Prostate gland (tissue), 2 donors: ENCODE results near the gene LRRC31.

ENCODE experiments used
- POLR2A ChIP-seq: fragments of 450-650 bp; IDR thresholded peaks from one replicate; pipeline ENCODE4 v1.6.1; 2016; ENCODE audit warnings: antibody characterized with exemption, mild to moderate bottlenecking
- POLR2AphosphoS5 ChIP-seq: sonication (generic); formaldehyde crosslinking; IDR thresholded peaks from one replicate; pipeline ENCODE4 v1.6.1; 2017; ENCODE audit warnings: antibody characterized with exemption
- TF ChIP-seq, protein P1 (sequence below), 4 experiments: fragments of 200-600 bp in 2 of 4; fragments of 450-650 bp in 2 of 4; sonication (generic) in 2 of 4; IDR thresholded peaks; 1 replicate in 3 of 4; 2 replicates in 1 of 4; pipeline ENCODE4 v1.5.1; 2016 to 2019; ENCODE audit warnings: antibody characterized with exemption in 4 of 4, mild to moderate bottlenecking in 2 of 4, moderate library complexity in 2 of 4

DNA sequence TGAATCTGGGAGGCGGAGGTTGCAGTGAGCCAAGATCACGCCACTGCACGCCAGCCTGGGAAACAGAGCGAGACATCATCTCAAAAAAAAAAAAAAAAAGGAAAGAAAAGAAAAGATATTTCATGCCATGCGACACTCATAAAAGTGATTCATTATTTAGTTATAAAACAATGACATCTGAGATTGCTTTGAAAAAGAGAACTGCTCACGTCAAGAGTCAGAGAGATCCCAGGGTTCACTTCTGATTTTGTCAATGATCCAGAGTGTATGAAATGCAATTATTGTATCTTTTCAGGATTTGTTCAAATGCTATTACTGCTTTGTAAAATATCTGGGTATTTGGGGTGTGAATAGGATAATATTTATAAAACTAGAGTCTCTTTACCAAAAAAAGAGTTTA is 35.7 kb upstream of the LRRC31 start:
- TF ChIP-seq POLR2A (no peak), POLR2AphosphoS5 (no peak)
- TF ChIP-seq, protein P1, sequence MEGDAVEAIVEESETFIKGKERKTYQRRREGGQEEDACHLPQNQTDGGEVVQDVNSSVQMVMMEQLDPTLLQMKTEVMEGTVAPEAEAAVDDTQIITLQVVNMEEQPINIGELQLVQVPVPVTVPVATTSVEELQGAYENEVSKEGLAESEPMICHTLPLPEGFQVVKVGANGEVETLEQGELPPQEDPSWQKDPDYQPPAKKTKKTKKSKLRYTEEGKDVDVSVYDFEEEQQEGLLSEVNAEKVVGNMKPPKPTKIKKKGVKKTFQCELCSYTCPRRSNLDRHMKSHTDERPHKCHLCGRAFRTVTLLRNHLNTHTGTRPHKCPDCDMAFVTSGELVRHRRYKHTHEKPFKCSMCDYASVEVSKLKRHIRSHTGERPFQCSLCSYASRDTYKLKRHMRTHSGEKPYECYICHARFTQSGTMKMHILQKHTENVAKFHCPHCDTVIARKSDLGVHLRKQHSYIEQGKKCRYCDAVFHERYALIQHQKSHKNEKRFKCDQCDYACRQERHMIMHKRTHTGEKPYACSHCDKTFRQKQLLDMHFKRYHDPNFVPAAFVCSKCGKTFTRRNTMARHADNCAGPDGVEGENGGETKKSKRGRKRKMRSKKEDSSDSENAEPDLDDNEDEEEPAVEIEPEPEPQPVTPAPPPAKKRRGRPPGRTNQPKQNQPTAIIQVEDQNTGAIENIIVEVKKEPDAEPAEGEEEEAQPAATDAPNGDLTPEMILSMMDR (IDR thresholded peaks at IDR 0.05), result no peak
